Calu3 (cell line): ENCODE data around the gene SLC44A1. TPM values are rescaled to one million over a fixed set of nuclear protein-coding genes. Genes with fewer than 3 reads are reported as not detected.
"Not testable (repeated sequence)": the region's sequence is repeated elsewhere in the genome, so short reads cannot be mapped to it uniquely, and the experiment has no call there.

ENCODE experiments used
- BruUV-seq: library from RNA; stranded (reverse); fragments of 400-500 nt; replicated peaks from 2 replicates; lab custom pipeline; 2021; lab: Mats Ljungman, UMichigan
- CTCF ChIA-PET: fragments of 300-600 bp; sonication (Branson Sonifier 250); formaldehyde crosslinking; loops from one replicate; lab custom pipeline; 2022; ENCODE audit warnings: antibody characterized with exemption; lab: Charles Lee
- DNase-seq: peaks from one replicate; pipeline ENCODE4 v3.0.0; 2022
- H3K27ac Mint-ChIP-seq: one replicate; pipeline ENCODE4 v1.8.0; 2022; ENCODE audit warnings: mixed read lengths; ENCODE audit not compliant: unreplicated experiment
- H3K27me3 Mint-ChIP-seq: one replicate; pipeline ENCODE4 v1.8.0; 2022; ENCODE audit warnings: mixed read lengths; ENCODE audit not compliant: unreplicated experiment
- H3K36me3 Mint-ChIP-seq: one replicate; pipeline ENCODE4 v1.8.0; 2022; ENCODE audit warnings: mild to moderate bottlenecking, moderate library complexity, mixed read lengths; ENCODE audit not compliant: insufficient read depth, unreplicated experiment
- H3K4me1 Mint-ChIP-seq: one replicate; pipeline ENCODE4 v1.8.0; 2022; ENCODE audit warnings: mild to moderate bottlenecking, low read depth, mixed read lengths; ENCODE audit not compliant: unreplicated experiment
- H3K4me3 Mint-ChIP-seq: one replicate; pipeline ENCODE4 v1.8.0; 2022; ENCODE audit warnings: mild to moderate bottlenecking, low read depth, moderate library complexity, mixed read lengths; ENCODE audit not compliant: unreplicated experiment
- H3K9me3 Mint-ChIP-seq: one replicate; pipeline ENCODE4 v1.8.0; 2022; ENCODE audit warnings: low read depth, mixed read lengths; ENCODE audit not compliant: unreplicated experiment
- intact Hi-C: fragments of 100-400 bp; cut with micrococcal nuclease; formaldehyde crosslinking; loops from one replicate; pipeline ENCODE4 v1.10.0; 2022; ENCODE audit not compliant: unreplicated experiment
- total RNA-seq: library from RNA; stranded (reverse); gene quantifications from 2 replicates; pipeline ENCODE4 v1.2.3, GENCODE V29; 2022
- TF ChIP-seq, protein P1 (sequence below): fragments of 200-600 bp; IDR thresholded peaks from one replicate; pipeline ENCODE4 v1.8.0; 2022; ENCODE audit warnings: antibody characterized with exemption; ENCODE audit not compliant: unreplicated experiment

The SLC44A1 gene
- total RNA-seq, 1 experiment from 2014 or later = 41.2 TPM

DNA sequence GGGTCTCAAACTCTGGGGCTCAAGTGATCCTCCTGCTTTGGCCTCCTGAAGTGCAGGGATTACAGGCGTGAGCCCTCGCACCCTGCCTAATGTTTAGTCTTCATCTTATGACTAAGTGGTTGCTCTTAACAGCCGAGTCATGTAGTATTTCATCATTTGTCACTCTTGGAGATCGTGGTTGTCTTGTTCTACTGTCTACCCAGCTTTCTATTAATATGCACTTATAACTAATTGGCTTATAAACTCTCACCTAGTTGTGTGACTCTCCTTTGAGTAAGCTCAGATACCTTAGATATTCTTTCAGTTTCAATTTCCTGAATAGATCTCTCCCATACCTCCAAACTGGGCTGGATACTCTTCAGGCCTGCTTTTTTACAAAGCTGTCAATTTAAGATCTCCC is 19.9 kb downstream of the SLC44A1 start:
- DNase-seq = no peak
- H3K27ac Mint-ChIP-seq = peak overlapping the region; percentile 59
- H3K27me3 Mint-ChIP-seq = no peaks in the 10 kb centered on the region
- no peaks in the 10 kb centered on the region for H3K36me3 Mint-ChIP-seq
- H3K9me3 Mint-ChIP-seq = no peaks in the 10 kb centered on the region
- TF ChIP-seq, protein P1, sequence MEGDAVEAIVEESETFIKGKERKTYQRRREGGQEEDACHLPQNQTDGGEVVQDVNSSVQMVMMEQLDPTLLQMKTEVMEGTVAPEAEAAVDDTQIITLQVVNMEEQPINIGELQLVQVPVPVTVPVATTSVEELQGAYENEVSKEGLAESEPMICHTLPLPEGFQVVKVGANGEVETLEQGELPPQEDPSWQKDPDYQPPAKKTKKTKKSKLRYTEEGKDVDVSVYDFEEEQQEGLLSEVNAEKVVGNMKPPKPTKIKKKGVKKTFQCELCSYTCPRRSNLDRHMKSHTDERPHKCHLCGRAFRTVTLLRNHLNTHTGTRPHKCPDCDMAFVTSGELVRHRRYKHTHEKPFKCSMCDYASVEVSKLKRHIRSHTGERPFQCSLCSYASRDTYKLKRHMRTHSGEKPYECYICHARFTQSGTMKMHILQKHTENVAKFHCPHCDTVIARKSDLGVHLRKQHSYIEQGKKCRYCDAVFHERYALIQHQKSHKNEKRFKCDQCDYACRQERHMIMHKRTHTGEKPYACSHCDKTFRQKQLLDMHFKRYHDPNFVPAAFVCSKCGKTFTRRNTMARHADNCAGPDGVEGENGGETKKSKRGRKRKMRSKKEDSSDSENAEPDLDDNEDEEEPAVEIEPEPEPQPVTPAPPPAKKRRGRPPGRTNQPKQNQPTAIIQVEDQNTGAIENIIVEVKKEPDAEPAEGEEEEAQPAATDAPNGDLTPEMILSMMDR = no peak
- no TSS peak for BruUV-seq
- H3K4me3 Mint-ChIP-seq = peak overlapping the region; percentile 15
- intact Hi-C loops = loop anchor here (5.0 kb wide), 1 partner anchor 33 kb away; no protein-coding TSS in a partner anchor
- peaks cover 30% of the 10 kb centered on the region for H3K4me1 Mint-ChIP-seq
- CTCF ChIA-PET = interaction anchor here (0.7 kb wide), 2 partner anchors 19 to 34 kb away, joined by 3 to 4 read pairs; partner anchors contain the start of gene SLC44A1

DNA sequence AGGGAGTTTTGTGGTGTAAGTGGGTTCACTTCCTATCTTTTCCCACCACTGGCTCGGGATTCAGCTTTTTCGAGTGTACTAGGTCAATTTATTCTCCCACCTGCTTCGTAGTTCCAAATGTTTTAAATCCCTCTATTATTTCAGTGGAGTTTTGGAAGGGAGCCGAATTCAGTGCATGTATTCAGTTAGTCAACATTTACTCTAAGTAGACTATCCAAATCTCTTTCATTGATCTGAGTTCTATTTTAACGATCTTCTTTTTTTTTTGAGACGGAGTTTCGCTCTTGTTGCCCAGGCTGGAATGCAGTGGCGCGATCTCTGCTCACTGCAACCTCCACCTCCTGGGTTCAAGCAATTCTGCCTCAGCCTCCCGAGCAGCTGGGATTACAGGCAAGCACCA is 23.8 kb downstream of the SLC44A1 start:
- CTCF ChIA-PET, H3K4me3 Mint-ChIP-seq, BruUV-seq, H3K27ac Mint-ChIP-seq, H3K9me3 Mint-ChIP-seq, H3K36me3 Mint-ChIP-seq, DNase-seq, intact Hi-C loops, H3K27me3 Mint-ChIP-seq: not testable (repeated sequence)
- H3K4me1 Mint-ChIP-seq = peaks cover 31% of the 10 kb centered on the region

DNA sequence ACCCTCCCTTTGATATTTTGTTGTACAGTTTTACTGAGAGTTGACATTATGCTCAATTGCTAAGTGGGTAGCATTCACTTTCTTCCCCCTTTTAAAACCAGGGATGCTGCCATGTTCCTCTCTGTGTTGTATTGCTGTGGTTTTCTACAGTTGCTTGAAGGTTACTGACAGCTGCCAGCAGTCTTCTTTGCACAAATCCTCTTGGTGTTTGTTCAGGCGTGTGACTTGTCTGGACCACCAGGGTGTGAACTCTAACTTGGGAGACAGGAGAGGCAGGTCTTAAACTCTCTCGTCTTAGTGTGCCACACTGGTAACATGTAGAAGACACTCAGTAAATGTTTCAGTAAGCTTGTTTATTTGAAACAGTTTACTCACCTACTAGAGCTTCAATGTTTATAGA is 25.1 kb downstream of the SLC44A1 start:
- intact Hi-C loops = no loop called here
- Mint-ChIP-seq H3K4me1 (peaks cover 26% of the 10 kb centered on the region), H3K4me3 (no peak overlapping the region), H3K9me3 (no peaks in the 10 kb centered on the region), H3K36me3 (no peaks in the 10 kb centered on the region), H3K27me3 (no peaks in the 10 kb centered on the region), H3K27ac (no peak overlapping the region)
- CTCF ChIA-PET = no interaction called here
- BruUV-seq = no TSS peak
- DNase-seq = no peak
- TF ChIP-seq, protein P1 = no peak

DNA sequence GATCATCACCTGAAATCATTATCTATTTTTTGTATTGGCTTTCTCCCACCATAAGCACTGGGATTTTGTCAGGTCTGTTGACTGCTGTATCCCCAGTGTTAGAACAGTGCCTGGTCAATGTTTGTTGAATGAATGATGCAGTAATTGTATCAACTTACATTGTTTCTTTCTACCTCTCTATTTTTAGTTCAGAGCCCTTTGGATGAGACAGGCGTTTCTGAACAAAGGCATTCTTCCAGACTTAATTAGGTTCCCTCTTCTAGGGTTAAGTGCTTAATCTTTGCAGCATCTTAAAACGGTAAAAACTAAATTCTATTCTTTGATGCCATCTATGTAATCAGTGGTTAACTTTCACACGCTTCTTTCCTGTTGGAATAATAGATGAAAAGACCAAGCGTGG is 26.3 kb downstream of the SLC44A1 start:
- Mint-ChIP-seq H3K27ac (no peak overlapping the region), H3K4me3 (no peak overlapping the region), H3K9me3 (no peaks in the 10 kb centered on the region), H3K36me3 (no peaks in the 10 kb centered on the region), H3K4me1 (peaks cover 26% of the 10 kb centered on the region), H3K27me3 (no peaks in the 10 kb centered on the region)
- BruUV-seq = no TSS peak
- TF ChIP-seq, protein P1 = no peak
- CTCF ChIA-PET = no interaction called here
- intact Hi-C loops = no loop called here
- DNase-seq = no peak

DNA sequence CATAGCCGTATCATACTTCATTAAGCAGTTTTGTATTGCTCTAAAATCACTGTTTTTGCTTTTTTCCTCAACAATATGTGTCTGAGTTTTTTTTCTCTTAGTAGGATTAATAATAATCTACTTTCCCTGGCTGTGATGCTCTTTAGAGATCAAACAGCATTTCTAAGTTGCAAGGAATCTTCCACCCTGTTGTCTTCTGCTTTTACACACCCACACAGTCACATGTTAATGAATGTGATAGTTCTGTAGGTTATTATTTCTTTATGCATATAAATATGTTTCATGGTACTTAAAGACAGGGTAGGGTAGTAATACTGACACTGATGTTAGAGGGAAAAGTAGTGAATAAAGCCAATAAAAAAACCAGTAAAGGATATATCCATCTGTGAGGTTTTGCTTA is 29.3 kb downstream of the SLC44A1 start:
- Mint-ChIP-seq H3K4me3 (no peak overlapping the region), H3K4me1 (peaks cover 26% of the 10 kb centered on the region), H3K27ac (no peak overlapping the region), H3K36me3 (no peaks in the 10 kb centered on the region), H3K27me3 (no peaks in the 10 kb centered on the region), H3K9me3 (no peaks in the 10 kb centered on the region)
- CTCF ChIA-PET = no interaction called here
- no TSS peak for BruUV-seq
- intact Hi-C loops = no loop called here
- TF ChIP-seq, protein P1 = no peak
- DNase-seq = no peak
